HG03571 (cell line): ENCODE results near the gene MRPL27.
"Not testable (repeated sequence)": the region's sequence is repeated elsewhere in the genome, so short reads cannot be mapped to it uniquely, and the experiment has no call there.

Experiments
- ATAC-seq: cut with Tn5 transposase; IDR thresholded peaks from one replicate; pipeline ENCODE4 v1.9.1; 2021; ENCODE audit not compliant: unreplicated experiment

Gene MRPL27

GRCh38 chr17:50372758-50373556 is at the start of gene MRPL27, which contains the start of gene EME1:
Gene MRPL27 (minus strand): TSS chr17:50373184. CDS start chr17:50373170, 14 bp downstream.
Gene EME1 (plus strand): TSS chr17:50373229. CDS start chr17:50375209, 1,980 bp downstream.
- ATAC-seq, result peak; percentile 72

- no peak for ATAC-seq
These were observed 49.8 kb upstream of the MRPL27 start for GRCh38 chr17:50422738-50423137.

- ATAC-seq, result no peak
These were observed 48.5 kb upstream of the MRPL27 start for GRCh38 chr17:50421308-50422051.

- no peak for ATAC-seq
These were observed 47.6 kb upstream of the MRPL27 start for GRCh38 chr17:50420419-50421112.

GRCh38 chr17:50419577-50419976 is 46.6 kb upstream of the MRPL27 start:
- not testable (repeated sequence) for ATAC-seq

GRCh38 chr17:50414808-50415207 is 41.8 kb upstream of the MRPL27 start:
- no peak for ATAC-seq

- no peak for ATAC-seq
These were observed 39.3 kb upstream of the MRPL27 start for GRCh38 chr17:50412188-50412732.

- no peak for ATAC-seq
These were observed 34.9 kb upstream of the MRPL27 start for GRCh38 chr17:50407921-50408320.

- no peak for ATAC-seq
These were observed 33.6 kb upstream of the MRPL27 start for GRCh38 chr17:50406578-50406977.

- not testable (repeated sequence) for ATAC-seq
These were observed 32.4 kb upstream of the MRPL27 start for GRCh38 chr17:50405351-50405750.

GRCh38 chr17:50399591-50399990 is 26.6 kb upstream of the MRPL27 start:
- ATAC-seq, result not testable (repeated sequence)

GRCh38 chr17:50398672-50399071 is 25.7 kb upstream of the MRPL27 start:
- ATAC-seq, result not testable (repeated sequence)

- ATAC-seq, result no peak
These were observed 24.9 kb upstream of the MRPL27 start for GRCh38 chr17:50397919-50398285.

- ATAC-seq, result peak; percentile 92
These were observed 24.3 kb upstream of the MRPL27 start, which contains the start of gene LRRC59 for GRCh38 chr17:50397111-50397918. Gene LRRC59 (minus strand): TSS chr17:50397523. CDS start chr17:50397317, 206 bp downstream.

- no peak for ATAC-seq
These were observed 23.5 kb upstream of the MRPL27 start for GRCh38 chr17:50396261-50397110.

- ATAC-seq, result no peak
These were observed 21.7 kb upstream of the MRPL27 start for GRCh38 chr17:50394711-50395110.

- no peak for ATAC-seq
These were observed 20.7 kb upstream of the MRPL27 start for GRCh38 chr17:50393700-50394099.

- no peak for ATAC-seq
These were observed 19.6 kb upstream of the MRPL27 start for GRCh38 chr17:50392621-50393020.

- no peak for ATAC-seq
These were observed 16.6 kb upstream of the MRPL27 start for GRCh38 chr17:50389534-50389933.
